CD14-positive monocyte (primary cell): ENCODE data around the gene UQCRC2. TPM values are rescaled to one million over a fixed set of nuclear protein-coding genes. Genes with fewer than 3 reads are reported as not detected.

ENCODE experiments used
- DNase-seq, 3 donors: peaks; one replicate each; pipeline ENCODE4 v3.0.0-alpha.2; 2011 to 2022
- H2AFZ ChIP-seq: 2 replicates; pipeline ENCODE4 v1.6.0; 2012; ENCODE audit warnings: mild to moderate bottlenecking, low read depth, low read length, inconsistent platforms; ENCODE audit not compliant: insufficient read depth, poor library complexity, severe bottlenecking
- H3K27ac ChIP-seq, 2 donors: 1 replicate in 1 of 2; 2 replicates in 1 of 2; pipeline ENCODE4 v1.5.1; 2012 to 2013; ENCODE audit warnings: low read length in 2 of 2, control low read depth in 1 of 2, inconsistent platforms in 1 of 2, low read depth in 1 of 2, mild to moderate bottlenecking in 1 of 2
- H3K27me3 ChIP-seq, 2 donors: one replicate each; pipeline versions ENCODE4 v1.6.0 to v1.6.1; 2011 to 2013; ENCODE audit warnings: low read length in 2 of 2; ENCODE audit not compliant: control insufficient read depth in 2 of 2, insufficient read depth in 2 of 2
- H3K36me3 ChIP-seq, 2 donors: replicated peaks in 1 of 2; 1 replicate in 1 of 2; 2 replicates in 1 of 2; pipeline versions ENCODE4 v1.5.1 to v1.6.1; 2012 to 2013; ENCODE audit warnings: low read length in 2 of 2, control low read depth in 1 of 2, inconsistent platforms in 1 of 2, mild to moderate bottlenecking in 1 of 2; ENCODE audit not compliant: insufficient read depth in 2 of 2, control insufficient read depth in 1 of 2
- H3K4me1 ChIP-seq, 2 donors: 1 replicate in 1 of 2; 2 replicates in 1 of 2; pipeline versions ENCODE4 v1.5.1 to v1.6.1; 2012 to 2013; ENCODE audit warnings: low read length in 2 of 2, control low read depth in 1 of 2, inconsistent platforms in 1 of 2, mild to moderate bottlenecking in 1 of 2, moderate library complexity in 1 of 2; ENCODE audit not compliant: insufficient read depth in 2 of 2, control insufficient read depth in 1 of 2
- H3K4me2 ChIP-seq: replicated peaks from 2 replicates; pipeline ENCODE3; 2012; ENCODE audit warnings: low read length, moderate library complexity, mild to moderate bottlenecking; ENCODE audit not compliant: poor library complexity, severe bottlenecking; ENCODE audit errors: extremely low read depth
- H3K4me3 ChIP-seq, 3 experiments: fragments of 200-600 bp in 1 of 3; sonication (generic) in 1 of 3; replicated peaks in 1 of 3; 1 replicate in 2 of 3; 2 replicates in 1 of 3; pipeline ENCODE4 v1.5.1; 2011 to 2013; ENCODE audit warnings: low read length in 3 of 3, mild to moderate bottlenecking in 3 of 3, control low read depth in 2 of 3, low read depth in 2 of 3, inconsistent platforms in 1 of 3, moderate library complexity in 1 of 3
- H3K79me2 ChIP-seq: 2 replicates; pipeline ENCODE4 v1.6.0; 2012; ENCODE audit warnings: mild to moderate bottlenecking, control low read depth, inconsistent platforms, low read length, moderate library complexity; ENCODE audit not compliant: insufficient read depth
- H3K9ac ChIP-seq: 2 replicates; pipeline ENCODE4 v1.6.0; 2017; ENCODE audit warnings: low read length, mild to moderate bottlenecking; ENCODE audit not compliant: insufficient read depth, poor library complexity, severe bottlenecking
- H3K9me3 ChIP-seq, 2 donors: replicated peaks in 1 of 2; 1 replicate in 1 of 2; 2 replicates in 1 of 2; pipeline versions ENCODE4 v1.5.1 to v1.6.1; 2012 to 2013; ENCODE audit warnings: low read length in 2 of 2, control low read depth in 1 of 2; ENCODE audit not compliant: control insufficient read depth in 1 of 2, insufficient read depth in 1 of 2
- H4K20me1 ChIP-seq: 2 replicates; pipeline ENCODE4 v1.6.0; 2012; ENCODE audit warnings: mild to moderate bottlenecking, low read length, control low read depth, moderate library complexity; ENCODE audit not compliant: insufficient read depth
- H3K27ac Mint-ChIP-seq, 7 donors: one replicate each; pipeline ENCODE4 v1.8.0; 2020; ENCODE audit warnings: mild to moderate bottlenecking in 7 of 7, mixed read lengths in 7 of 7, moderate library complexity in 6 of 7, inconsistent platforms in 2 of 7
- H3K27me3 Mint-ChIP-seq, 3 donors: one replicate each; pipeline ENCODE4 v1.8.0; 2021 to 2022; ENCODE audit warnings: low read depth in 3 of 3, mild to moderate bottlenecking in 3 of 3, mixed read lengths in 3 of 3, moderate library complexity in 3 of 3, inconsistent platforms in 1 of 3
- H3K36me3 Mint-ChIP-seq, 2 donors: one replicate each; pipeline ENCODE4 v1.8.0; 2020; ENCODE audit warnings: mixed read lengths in 2 of 2, inconsistent platforms in 1 of 2, mild to moderate bottlenecking in 1 of 2
- H3K4me1 Mint-ChIP-seq: one replicate; pipeline ENCODE4 v1.8.0; 2020; ENCODE audit warnings: mild to moderate bottlenecking, mixed read lengths
- H3K4me3 Mint-ChIP-seq, 2 donors: one replicate each; pipeline ENCODE4 v1.8.0; 2020; ENCODE audit warnings: mild to moderate bottlenecking in 2 of 2, mixed read lengths in 2 of 2, moderate library complexity in 1 of 2
- H3K9me3 Mint-ChIP-seq, 7 donors: one replicate each; pipeline ENCODE4 v1.8.0; 2020 to 2022; ENCODE audit warnings: mixed read lengths in 7 of 7, mild to moderate bottlenecking in 6 of 7, moderate library complexity in 6 of 7, inconsistent platforms in 2 of 7
- WGBS: methylation state at CpG from one replicate; pipeline ENCODE4 v1.1.5; 2013; ENCODE audit warnings: missing lambda C conversion rate; ENCODE audit not compliant: insufficient coverage; 5-methylcytosine and 5-hydroxymethylcytosine counted together
- intact Hi-C, 2 donors: fragments of 100-400 bp; cut with micrococcal nuclease; formaldehyde crosslinking; loops; one replicate each; pipeline versions ENCODE4 v1.15.0 to v1.15.1; 2023
- polyA plus RNA-seq, 3 donors: library from polyadenylated mRNA; depleted of rRNA in 1 of 3; unstranded in 2 of 3; stranded (reverse) in 1 of 3; fragments of 300-500 nt in 2 of 3; fragments of >200 nt in 1 of 3; fragmentation: Illumina TruSeq in 2 of 3; gene quantifications; 1 replicate in 2 of 3; 2 replicates in 1 of 3; pipeline ENCODE4 v1.2.3, GENCODE V29; 2012 to 2021
- TF ChIP-seq, protein P1 (sequence below): fragments of 200-600 bp; IDR thresholded peaks from one replicate; pipeline ENCODE4 v1.8.0; 2022; ENCODE audit warnings: antibody characterized with exemption, mild to moderate bottlenecking

Gene UQCRC2
- polyA plus RNA-seq, 3 donors: 101 to 195 (median 189) TPM

DNA sequence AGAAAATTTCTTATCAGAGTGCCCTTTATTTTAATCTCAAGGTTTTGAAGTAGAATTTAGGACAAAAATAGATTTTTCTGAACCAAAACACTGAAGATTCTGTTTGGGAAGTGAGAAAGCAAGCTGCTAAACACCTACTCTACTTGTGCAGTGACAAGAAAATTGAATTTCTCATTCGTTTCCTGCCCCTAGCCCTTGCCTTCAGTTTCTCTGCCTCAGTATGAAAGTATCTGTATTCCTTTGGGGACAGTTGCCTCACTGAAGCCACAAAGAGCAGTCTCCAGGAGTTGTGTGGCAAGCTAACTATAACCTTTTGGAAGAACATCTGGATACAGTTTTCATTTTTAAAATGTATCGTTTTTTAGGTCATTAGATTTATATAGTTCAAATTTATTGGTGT is 74.5 kb downstream of the UQCRC2 start:
- Mint-ChIP-seq H3K36me3 (peaks cover 22 to 25% of the 10 kb centered on the region in 2 donors), H3K27ac (no peak overlapping the region), H3K4me1 (peaks cover 5% of the 10 kb centered on the region), H3K27me3 (peaks cover 0 to 2% (median 2%) of the 10 kb centered on the region in 3 donors), H3K9me3 (peaks cover 0 to 11% (median 10%) of the 10 kb centered on the region in 7 donors), H3K4me3 (no peak overlapping the region)
- Histone ChIP-seq H4K20me1 (peaks cover 20% of the 10 kb centered on the region), H3K27me3 (no peaks in the 10 kb centered on the region), H3K4me1 (no peaks in the 10 kb centered on the region), H3K79me2 (peaks cover 9% of the 10 kb centered on the region), H3K27ac (no peak overlapping the region), H3K9ac (no peak overlapping the region), H3K4me3 (no peak overlapping the region), H3K4me2 (no peak overlapping the region), H2AFZ (no peak overlapping the region), H3K36me3 (peaks cover 0 to 23% of the 10 kb centered on the region in 2 donors), H3K9me3 (peaks cover 7 to 10% of the 10 kb centered on the region in 2 donors)
- intact Hi-C loops: no loop called here
- no CpG with 5 or more reads among the region's 2 CpGs for WGBS
- TF ChIP-seq, protein P1, sequence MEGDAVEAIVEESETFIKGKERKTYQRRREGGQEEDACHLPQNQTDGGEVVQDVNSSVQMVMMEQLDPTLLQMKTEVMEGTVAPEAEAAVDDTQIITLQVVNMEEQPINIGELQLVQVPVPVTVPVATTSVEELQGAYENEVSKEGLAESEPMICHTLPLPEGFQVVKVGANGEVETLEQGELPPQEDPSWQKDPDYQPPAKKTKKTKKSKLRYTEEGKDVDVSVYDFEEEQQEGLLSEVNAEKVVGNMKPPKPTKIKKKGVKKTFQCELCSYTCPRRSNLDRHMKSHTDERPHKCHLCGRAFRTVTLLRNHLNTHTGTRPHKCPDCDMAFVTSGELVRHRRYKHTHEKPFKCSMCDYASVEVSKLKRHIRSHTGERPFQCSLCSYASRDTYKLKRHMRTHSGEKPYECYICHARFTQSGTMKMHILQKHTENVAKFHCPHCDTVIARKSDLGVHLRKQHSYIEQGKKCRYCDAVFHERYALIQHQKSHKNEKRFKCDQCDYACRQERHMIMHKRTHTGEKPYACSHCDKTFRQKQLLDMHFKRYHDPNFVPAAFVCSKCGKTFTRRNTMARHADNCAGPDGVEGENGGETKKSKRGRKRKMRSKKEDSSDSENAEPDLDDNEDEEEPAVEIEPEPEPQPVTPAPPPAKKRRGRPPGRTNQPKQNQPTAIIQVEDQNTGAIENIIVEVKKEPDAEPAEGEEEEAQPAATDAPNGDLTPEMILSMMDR: no peak
- DNase-seq: no peak

DNA sequence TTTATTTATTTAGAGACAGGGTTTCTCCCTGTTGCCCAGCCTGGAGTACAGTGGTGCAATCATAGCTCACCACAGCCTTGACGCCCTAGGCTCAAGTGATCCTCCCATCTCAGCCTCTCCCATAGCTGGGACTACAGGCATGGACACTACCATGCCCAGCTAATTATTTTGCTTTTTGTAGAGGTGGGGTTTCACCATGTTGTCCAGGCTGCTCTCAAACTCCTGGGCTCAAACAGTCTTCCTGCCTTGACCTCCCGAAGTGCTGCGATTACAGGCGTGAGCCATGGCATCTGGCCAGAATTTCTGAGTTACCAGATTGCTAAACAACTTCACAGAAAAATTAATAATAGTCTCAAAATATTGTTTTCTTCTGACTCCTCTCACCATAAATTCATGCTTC is 76.5 kb downstream of the UQCRC2 start:
- intact Hi-C loops: no loop called here
- H3K79me2 ChIP-seq: peaks cover 3% of the 10 kb centered on the region
- 94% methylated on average over 3 of the region's 4 CpGs for WGBS

More for the DNA sequence above, 76.5 kb downstream of the UQCRC2 start:
- H3K27me3 Mint-ChIP-seq: peaks cover 0 to 2% (median 2%) of the 10 kb centered on the region in 3 donors
- Histone ChIP-seq H3K9ac (no peak overlapping the region), H3K4me3 (no peak overlapping the region), H3K9me3 (peaks cover 7 to 10% of the 10 kb centered on the region in 2 donors), H3K36me3 (peaks cover 0 to 23% of the 10 kb centered on the region in 2 donors), H2AFZ (no peak overlapping the region), H3K27ac (no peak overlapping the region), H3K4me2 (no peak overlapping the region), H3K27me3 (no peaks in the 10 kb centered on the region), H3K4me1 (no peaks in the 10 kb centered on the region), H4K20me1 (peaks cover 12% of the 10 kb centered on the region)
- H3K36me3 Mint-ChIP-seq: peaks cover 24 to 33% of the 10 kb centered on the region in 2 donors
- H3K9me3 Mint-ChIP-seq: peaks cover 0 to 11% (median 10%) of the 10 kb centered on the region in 7 donors
- no peak for DNase-seq
- H3K4me1 Mint-ChIP-seq: peaks cover 8% of the 10 kb centered on the region
- H3K4me3 Mint-ChIP-seq: no peak overlapping the region
- TF ChIP-seq, protein P1: no peak
- H3K27ac Mint-ChIP-seq: no peak overlapping the region
